T47D (cell line): Measurements from ENCODE around the gene TST.

Source experiments
- DNase-seq, 2 experiments: peaks; one replicate each; pipeline versions ENCODE4 v3.0.0 to v3.0.0-alpha.2; 2011 to 2012; ENCODE audit warnings: low read depth in 1 of 2, low spot score in 1 of 2
- JUND ChIP-seq: IDR thresholded peaks from 2 replicates; pipeline ENCODE4 v1.6.1; 2012; ENCODE audit warnings: low read depth
- in situ Hi-C: cut with HindIII; loops from 2 replicates; pipeline ENCODE4 v1.10.0; 2016; ENCODE audit warnings: low sequenced_read_pairs, low pct_unique_long_range_greater_than_20kb

Gene TST

GRCh38 chr22:37033605-37034430 is 14.6 kb upstream of the TST start:
- in situ Hi-C loops: no loop called here
- no peak for DNase-seq
- TF ChIP-seq JUND: no peak

GRCh38 chr22:37032535-37033460 is 13.6 kb upstream of the TST start:
- no peak for TF ChIP-seq JUND
- DNase-seq: peak; percentile 43 to 71
- in situ Hi-C loops: no loop called here

- in situ Hi-C loops: no loop called here
- TF ChIP-seq JUND: no peak
- DNase-seq: peak in 1 of 2 experiments; percentile 42
Observed at GRCh38 chr22:37032134-37032534, 12.9 kb upstream of the TST start.

GRCh38 chr22:37030560-37031281 is 11.5 kb upstream of the TST start:
- in situ Hi-C loops: no loop called here
- TF ChIP-seq JUND: no peak
- DNase-seq: no peak

- DNase-seq: no peak
- in situ Hi-C loops: no loop called here
- TF ChIP-seq JUND: no peak
Observed at GRCh38 chr22:37028692-37029674, 9.7 kb upstream of the TST start.

GRCh38 chr22:37027556-37027955 is 8.3 kb upstream of the TST start:
- in situ Hi-C loops: no loop called here
- TF ChIP-seq JUND: no peak
- no peak for DNase-seq

GRCh38 chr22:37026325-37026724 is 7.1 kb upstream of the TST start:
- DNase-seq: no peak
- no peak for TF ChIP-seq JUND
- in situ Hi-C loops: no loop called here

- no peak for DNase-seq
- in situ Hi-C loops: no loop called here
Observed at GRCh38 chr22:37025500-37026070, 6.3 kb upstream of the TST start.

GRCh38 chr22:37024339-37025157 is 5.3 kb upstream of the TST start:
- DNase-seq: no peak
- in situ Hi-C loops: no loop called here
- TF ChIP-seq JUND: no peak

More at GRCh38 chr22:37025500-37026070, 6.3 kb upstream of the TST start:
- no peak for TF ChIP-seq JUND

- DNase-seq: no peak
- in situ Hi-C loops: no loop called here
- no peak for TF ChIP-seq JUND
Observed at GRCh38 chr22:37023743-37024338, 4.6 kb upstream of the TST start.
